IPS-18a (cell line): ENCODE measurements around the gene PIK3CB.
"Not testable (repeated sequence)": the region's sequence is repeated elsewhere in the genome, so short reads cannot be mapped to it uniquely, and the experiment has no call there.

ENCODE experiments used
- H3K27ac ChIP-seq: one replicate; pipeline ENCODE4 v1.5.1; 2013; ENCODE audit warnings: low read length
- H3K27me3 ChIP-seq: one replicate; pipeline ENCODE4 v1.6.1; 2013; ENCODE audit warnings: mild to moderate bottlenecking, low read length; ENCODE audit not compliant: control insufficient read depth, insufficient read depth
- H3K36me3 ChIP-seq: one replicate; pipeline ENCODE4 v1.6.1; 2013; ENCODE audit warnings: low read depth, low read length; ENCODE audit not compliant: control insufficient read depth
- H3K4me1 ChIP-seq: one replicate; pipeline ENCODE4 v1.6.1; 2013; ENCODE audit warnings: low read depth, low read length; ENCODE audit not compliant: control insufficient read depth
- H3K4me3 ChIP-seq: one replicate; pipeline ENCODE4 v1.5.1; 2013; ENCODE audit warnings: low read length
- H3K9ac ChIP-seq: one replicate; pipeline ENCODE4 v1.6.1; 2013; ENCODE audit warnings: mild to moderate bottlenecking, low read length, moderate library complexity
- H3K9me3 ChIP-seq: one replicate; pipeline ENCODE4 v1.6.1; 2013; ENCODE audit warnings: low read depth, low read length; ENCODE audit not compliant: control insufficient read depth

PIK3CB gene

GRCh38 chr3:138629526-138629925 lies 205.2 kb downstream of the PIK3CB start:
- H3K36me3 ChIP-seq = no peaks in the 10 kb centered on the region
- no peak overlapping the region for H3K4me3 ChIP-seq
- no peak overlapping the region for H3K9ac ChIP-seq
- H3K9me3 ChIP-seq = no peaks in the 10 kb centered on the region
- H3K4me1 ChIP-seq = no peaks in the 10 kb centered on the region
- no peaks in the 10 kb centered on the region for H3K27me3 ChIP-seq
- H3K27ac ChIP-seq = no peak overlapping the region

DNA sequence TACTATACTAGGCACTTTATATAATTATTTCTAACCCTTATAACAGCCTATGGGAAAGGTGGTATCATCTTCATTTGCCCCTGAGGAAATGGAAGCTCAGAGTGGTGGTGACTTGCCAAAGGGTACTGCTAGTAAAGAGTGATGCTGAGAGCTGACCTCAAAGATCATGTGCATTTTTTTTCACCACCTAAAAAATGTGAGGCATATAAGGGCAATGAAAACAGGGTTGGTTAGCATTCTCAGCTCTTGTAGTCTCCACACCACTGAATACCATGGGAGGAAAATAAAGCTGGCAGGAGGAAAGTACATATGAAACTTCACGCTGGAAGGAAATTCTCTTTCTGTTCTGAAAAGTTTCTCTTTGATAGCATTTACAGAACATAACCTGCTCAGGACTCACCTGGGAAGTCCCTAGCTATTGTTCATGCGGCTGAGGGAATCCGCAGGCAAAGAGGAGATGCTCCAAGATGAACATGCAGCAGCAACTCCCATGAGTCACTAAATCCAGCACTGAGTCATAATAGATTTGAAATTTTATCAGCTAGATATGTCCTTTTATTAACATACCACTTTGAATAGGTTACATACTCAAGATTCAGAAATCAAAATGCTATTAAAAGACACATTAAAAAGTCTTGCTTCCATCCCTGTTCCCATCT lies 208.9 kb downstream of the PIK3CB start:
- no peaks in the 10 kb centered on the region for H3K27me3 ChIP-seq
- no peaks in the 10 kb centered on the region for H3K36me3 ChIP-seq
- H3K9me3 ChIP-seq = no peaks in the 10 kb centered on the region
- no peak overlapping the region for H3K4me3 ChIP-seq
- H3K4me1 ChIP-seq = no peaks in the 10 kb centered on the region
- H3K27ac ChIP-seq = no peak overlapping the region
- H3K9ac ChIP-seq = no peak overlapping the region

DNA sequence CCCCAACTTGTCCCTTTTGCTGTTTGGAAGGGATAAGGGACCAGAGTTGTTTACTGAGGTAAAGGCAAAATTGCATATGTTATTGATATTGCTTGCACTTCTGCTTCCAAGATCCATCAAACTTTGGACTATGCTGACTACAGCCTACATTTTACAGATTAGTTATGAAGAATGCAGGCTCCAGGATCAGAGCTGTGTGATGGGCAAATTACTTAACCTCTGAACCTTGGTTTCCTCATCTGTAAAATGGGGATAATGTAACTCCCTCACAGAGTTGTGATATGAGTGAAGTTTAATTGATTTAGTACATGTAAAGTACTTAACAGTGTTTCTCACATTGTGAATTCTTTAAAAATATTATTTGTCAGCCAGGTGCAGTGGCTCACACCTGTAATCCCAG lies 210.2 kb downstream of the PIK3CB start:
- Histone ChIP-seq H3K4me3 (no peak overlapping the region), H3K9me3 (no peaks in the 10 kb centered on the region), H3K27ac (no peak overlapping the region), H3K4me1 (no peaks in the 10 kb centered on the region), H3K9ac (no peak overlapping the region), H3K36me3 (no peaks in the 10 kb centered on the region), H3K27me3 (no peaks in the 10 kb centered on the region)

DNA sequence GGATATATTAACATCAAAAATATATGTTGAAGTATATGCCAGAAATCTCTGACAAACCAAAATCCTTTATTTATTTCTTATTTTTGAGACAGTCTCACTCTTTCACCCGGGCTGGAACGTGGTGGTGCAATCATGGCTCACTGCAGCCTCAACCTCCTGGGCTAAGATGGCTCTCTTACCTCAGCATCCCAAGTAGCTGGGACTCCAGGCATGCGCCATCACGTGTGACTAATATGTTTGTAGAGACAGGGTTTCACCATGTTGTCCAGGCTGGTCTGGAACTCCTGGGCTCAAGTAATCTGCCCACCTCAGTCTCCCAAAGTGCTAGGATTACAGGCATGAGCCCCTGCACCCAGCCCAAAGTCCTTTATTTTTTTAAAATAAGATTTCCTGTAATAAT lies 214.3 kb downstream of the PIK3CB start:
- Histone ChIP-seq H3K4me3 (no peak overlapping the region), H3K4me1 (no peaks in the 10 kb centered on the region), H3K27me3 (no peaks in the 10 kb centered on the region), H3K9me3 (no peaks in the 10 kb centered on the region), H3K27ac (no peak overlapping the region), H3K9ac (no peak overlapping the region), H3K36me3 (no peaks in the 10 kb centered on the region)

DNA sequence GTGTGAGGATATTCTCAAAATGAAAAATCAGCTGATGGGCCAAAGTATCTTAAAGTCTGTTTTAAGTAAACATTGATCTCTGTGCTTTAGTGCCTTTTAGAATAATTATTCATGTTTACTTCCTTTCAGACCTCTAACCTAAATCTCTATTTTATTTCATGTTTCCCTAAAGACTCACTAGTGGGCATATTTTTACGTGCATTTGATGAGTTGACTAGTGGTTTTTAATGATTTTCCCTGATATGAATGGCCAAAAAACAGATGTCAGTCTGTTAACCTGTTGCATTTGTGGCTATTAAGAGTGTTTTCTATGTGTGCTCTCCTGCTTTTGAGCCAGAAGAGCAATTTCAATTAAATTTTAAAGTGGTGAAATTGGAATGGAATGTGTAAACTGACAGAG lies 219.3 kb downstream of the PIK3CB start:
- peaks cover 3% of the 10 kb centered on the region for H3K4me1 ChIP-seq
- no peaks in the 10 kb centered on the region for H3K36me3 ChIP-seq
- no peak overlapping the region for H3K27ac ChIP-seq
- no peak overlapping the region for H3K4me3 ChIP-seq
- no peaks in the 10 kb centered on the region for H3K9me3 ChIP-seq
- no peak overlapping the region for H3K9ac ChIP-seq
- H3K27me3 ChIP-seq = no peaks in the 10 kb centered on the region

DNA sequence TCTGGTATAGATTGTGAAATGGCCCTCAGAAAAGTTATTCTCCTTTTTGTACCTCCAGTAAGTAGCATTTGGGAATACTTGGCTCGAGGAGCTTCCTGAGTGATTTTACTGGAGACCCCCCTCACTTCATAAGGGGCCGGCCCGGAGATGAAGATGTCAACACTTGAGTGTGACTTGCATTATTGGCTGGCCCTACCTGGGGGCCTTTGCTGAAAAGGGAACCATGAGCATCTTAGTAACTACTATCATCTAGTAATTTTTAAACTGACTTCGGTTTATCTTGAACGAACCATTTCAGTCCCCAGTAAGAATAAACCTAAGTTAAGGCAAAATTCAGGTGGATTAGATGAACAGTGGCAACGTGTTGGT lies 224.8 kb downstream of the PIK3CB start:
- Histone ChIP-seq H3K4me1 (peaks cover 6% of the 10 kb centered on the region), H3K9me3 (no peaks in the 10 kb centered on the region), H3K4me3 (peak overlapping the region; percentile 75), H3K27me3 (peaks cover 19% of the 10 kb centered on the region), H3K27ac (no peak overlapping the region), H3K36me3 (no peaks in the 10 kb centered on the region), H3K9ac (no peak overlapping the region)

- no peaks in the 10 kb centered on the region for H3K9me3 ChIP-seq
- peak within 1 kb of the TSS; percentile 76 for H3K9ac ChIP-seq
- H3K36me3 ChIP-seq = no peaks in the 10 kb centered on the region
- H3K4me1 ChIP-seq = peaks cover 6% of the 10 kb centered on the region
- H3K27me3 ChIP-seq = peaks cover 19% of the 10 kb centered on the region
- no peak within 1 kb of the TSS for H3K27ac ChIP-seq
- H3K4me3 ChIP-seq = peak within 1 kb of the TSS; percentile 75
Observed at GRCh38 chr3:138608322-138609135, 226.2 kb downstream of the PIK3CB start, which contains the start of gene FAIM. FAIM (plus strand) TSS chr3:138608771; CDS start chr3:138619727, 10,956 bp downstream.

DNA sequence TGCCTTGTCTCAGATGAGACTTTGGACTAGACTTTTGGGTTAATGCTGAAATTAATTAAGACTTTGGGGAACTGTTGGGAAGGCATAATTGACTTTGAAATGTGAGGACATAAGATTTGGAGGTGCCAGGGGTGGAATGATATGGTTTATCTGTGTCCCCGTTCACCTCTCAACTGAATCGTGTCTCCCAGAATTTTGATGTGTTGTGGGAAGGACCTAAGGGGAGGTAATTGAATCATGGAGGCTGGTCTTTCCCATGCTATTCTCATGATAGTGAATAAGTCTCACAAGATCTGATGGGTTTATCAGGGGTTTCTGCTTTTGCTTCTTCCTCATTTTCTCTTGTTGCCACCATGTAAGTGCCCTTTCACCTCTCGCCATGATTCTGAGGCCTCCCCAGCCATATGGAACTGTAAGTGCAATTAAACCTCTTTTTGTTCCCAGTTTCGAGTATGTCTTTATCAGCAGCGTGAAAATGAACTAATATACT lies 230.6 kb downstream of the PIK3CB start:
- H3K4me3 ChIP-seq, H3K4me1 ChIP-seq, H3K27ac ChIP-seq: not testable (repeated sequence)

More for the DNA sequence above, 230.6 kb downstream of the PIK3CB start:
- H3K36me3 ChIP-seq, H3K9me3 ChIP-seq, H3K9ac ChIP-seq: not testable (repeated sequence)
- H3K27me3 ChIP-seq = peaks cover 11% of the 10 kb centered on the region
